Type B pancreatic cell (in vitro differentiated cells): ENCODE measurements around the gene UNC79. TPM values are rescaled to one million over a fixed set of nuclear protein-coding genes. Genes with fewer than 3 reads are reported as not detected.

Experiments used
- DNase-seq: peaks from one replicate; pipeline ENCODE4 v3.0.0; 2021; ENCODE audit warnings: mixed read lengths; ENCODE audit not compliant: unreplicated experiment; ENCODE audit errors: extremely low spot score
- H3K27ac Mint-ChIP-seq: 2 replicates; pipeline ENCODE4 v1.8.0; 2021; ENCODE audit warnings: mild to moderate bottlenecking, mixed read lengths
- H3K27me3 Mint-ChIP-seq: 2 replicates; pipeline ENCODE4 v1.8.0; 2021; ENCODE audit warnings: mixed read lengths
- H3K36me3 Mint-ChIP-seq: 2 replicates; pipeline ENCODE4 v1.8.0; 2021; ENCODE audit warnings: mixed read lengths
- H3K4me1 Mint-ChIP-seq: one replicate; pipeline ENCODE4 v1.8.0; 2021; ENCODE audit warnings: mixed read lengths; ENCODE audit not compliant: unreplicated experiment
- H3K4me3 Mint-ChIP-seq: 2 replicates; pipeline ENCODE4 v1.8.0; 2021; ENCODE audit warnings: mild to moderate bottlenecking, mixed read lengths
- H3K9me3 Mint-ChIP-seq: 2 replicates; pipeline ENCODE4 v1.8.0; 2021; ENCODE audit warnings: mixed read lengths
- total RNA-seq: library from RNA; stranded (reverse); gene quantifications from 2 replicates; pipeline ENCODE4 v1.2.1, GENCODE V29; 2021; ENCODE audit warnings: low replicate concordance
- TF ChIP-seq, protein P1 (sequence below): fragments of 200-600 bp; sonication (generic); conservative IDR thresholded peaks from 2 replicates; pipeline ENCODE4 v1.5.0; 2021; ENCODE audit warnings: antibody characterized with exemption, mild to moderate bottlenecking

The UNC79 gene
- total RNA-seq, 1 donor from 2014 or later = 2.1 TPM

DNA sequence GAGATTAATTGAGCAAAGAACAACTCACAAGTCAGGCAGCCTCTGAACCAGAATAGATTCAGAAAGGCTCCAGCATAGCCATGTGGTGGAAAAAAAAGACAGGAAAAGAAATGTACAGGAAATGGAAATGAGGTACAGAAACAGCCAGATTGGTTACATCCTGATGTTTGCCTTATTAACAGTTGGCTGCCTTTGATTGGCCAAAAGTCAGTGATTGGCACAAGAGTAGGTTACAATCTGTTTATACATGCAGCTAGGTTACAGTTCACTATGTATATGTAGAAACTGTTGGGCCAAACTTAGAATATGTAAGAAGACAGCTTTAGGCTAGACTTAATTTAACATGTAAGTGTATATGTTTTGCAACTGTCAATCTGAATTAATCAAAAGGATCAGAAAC is 118.9 kb downstream of the UNC79 start:
- no peak for DNase-seq
- Mint-ChIP-seq H3K27ac (no peak overlapping the region), H3K36me3 (no peaks in the 10 kb centered on the region), H3K27me3 (peaks cover 6% of the 10 kb centered on the region), H3K4me1 (no peaks in the 10 kb centered on the region), H3K4me3 (no peak overlapping the region), H3K9me3 (no peaks in the 10 kb centered on the region)
- TF ChIP-seq, protein P1, sequence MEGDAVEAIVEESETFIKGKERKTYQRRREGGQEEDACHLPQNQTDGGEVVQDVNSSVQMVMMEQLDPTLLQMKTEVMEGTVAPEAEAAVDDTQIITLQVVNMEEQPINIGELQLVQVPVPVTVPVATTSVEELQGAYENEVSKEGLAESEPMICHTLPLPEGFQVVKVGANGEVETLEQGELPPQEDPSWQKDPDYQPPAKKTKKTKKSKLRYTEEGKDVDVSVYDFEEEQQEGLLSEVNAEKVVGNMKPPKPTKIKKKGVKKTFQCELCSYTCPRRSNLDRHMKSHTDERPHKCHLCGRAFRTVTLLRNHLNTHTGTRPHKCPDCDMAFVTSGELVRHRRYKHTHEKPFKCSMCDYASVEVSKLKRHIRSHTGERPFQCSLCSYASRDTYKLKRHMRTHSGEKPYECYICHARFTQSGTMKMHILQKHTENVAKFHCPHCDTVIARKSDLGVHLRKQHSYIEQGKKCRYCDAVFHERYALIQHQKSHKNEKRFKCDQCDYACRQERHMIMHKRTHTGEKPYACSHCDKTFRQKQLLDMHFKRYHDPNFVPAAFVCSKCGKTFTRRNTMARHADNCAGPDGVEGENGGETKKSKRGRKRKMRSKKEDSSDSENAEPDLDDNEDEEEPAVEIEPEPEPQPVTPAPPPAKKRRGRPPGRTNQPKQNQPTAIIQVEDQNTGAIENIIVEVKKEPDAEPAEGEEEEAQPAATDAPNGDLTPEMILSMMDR = no peak

DNA sequence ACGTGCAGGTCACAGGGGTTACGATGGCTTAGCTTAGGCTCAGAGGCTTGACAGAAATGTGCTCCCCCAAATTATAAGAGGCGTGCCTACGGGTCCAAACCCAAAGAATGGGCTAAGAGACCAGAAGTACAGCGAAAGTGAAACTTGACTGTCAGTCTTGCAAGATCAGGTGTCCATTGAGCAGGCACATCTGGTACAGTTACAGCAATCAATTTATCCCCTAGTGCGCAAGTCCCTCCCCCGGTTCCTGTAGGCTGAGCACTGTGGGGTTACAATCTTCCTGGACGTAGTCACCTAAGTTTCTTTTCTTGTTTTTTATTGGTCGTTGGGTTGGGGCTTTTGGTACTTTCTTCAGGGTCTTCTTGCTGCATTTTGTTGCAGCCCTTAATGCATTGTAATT is 134.2 kb downstream of the UNC79 start:
- no peak for DNase-seq
- no peak overlapping the region for H3K4me3 Mint-ChIP-seq
- H3K27ac Mint-ChIP-seq = no peak overlapping the region
- H3K36me3 Mint-ChIP-seq = no peaks in the 10 kb centered on the region
- H3K27me3 Mint-ChIP-seq = peaks cover 10% of the 10 kb centered on the region
- no peaks in the 10 kb centered on the region for H3K4me1 Mint-ChIP-seq
- H3K9me3 Mint-ChIP-seq = peaks cover 6% of the 10 kb centered on the region
- TF ChIP-seq, protein P1 = no peak

DNA sequence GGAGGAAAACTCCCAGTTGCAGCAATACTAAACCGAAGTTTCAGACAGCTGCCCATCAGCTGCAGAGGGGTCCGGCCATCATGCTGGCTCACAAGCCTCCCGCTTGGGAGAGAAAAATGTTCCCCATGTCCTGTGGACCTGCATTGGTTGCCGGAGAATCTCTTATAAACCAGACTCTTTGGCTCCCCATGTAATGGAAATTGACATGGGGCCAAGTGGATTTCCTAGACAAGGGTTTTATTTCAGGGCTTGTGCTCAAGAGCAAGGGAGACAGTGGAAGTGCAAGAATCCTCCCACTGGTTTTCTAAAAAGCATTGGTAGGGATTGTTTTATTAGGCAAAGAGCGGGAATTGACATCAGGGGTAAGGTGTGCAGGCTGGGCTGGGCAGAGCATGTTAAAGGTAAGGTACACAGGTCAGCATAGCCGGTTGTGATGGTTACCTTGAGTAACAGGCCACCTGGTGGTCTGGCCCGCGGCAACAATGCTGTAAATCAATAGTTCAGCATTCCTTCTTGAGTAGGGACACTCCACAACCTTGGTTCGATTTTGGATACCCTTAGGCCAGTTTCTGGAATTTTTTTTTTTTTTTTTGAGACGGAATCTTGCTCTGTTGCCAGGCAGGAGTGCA is 135.4 kb downstream of the UNC79 start:
- TF ChIP-seq, protein P1 = no peak
- DNase-seq = no peak
- H3K27ac Mint-ChIP-seq = no peak overlapping the region
- peaks cover 10% of the 10 kb centered on the region for H3K27me3 Mint-ChIP-seq
- peaks cover 6% of the 10 kb centered on the region for H3K9me3 Mint-ChIP-seq
- H3K4me3 Mint-ChIP-seq = no peak overlapping the region
- H3K36me3 Mint-ChIP-seq = no peaks in the 10 kb centered on the region
- H3K4me1 Mint-ChIP-seq = no peaks in the 10 kb centered on the region

DNA sequence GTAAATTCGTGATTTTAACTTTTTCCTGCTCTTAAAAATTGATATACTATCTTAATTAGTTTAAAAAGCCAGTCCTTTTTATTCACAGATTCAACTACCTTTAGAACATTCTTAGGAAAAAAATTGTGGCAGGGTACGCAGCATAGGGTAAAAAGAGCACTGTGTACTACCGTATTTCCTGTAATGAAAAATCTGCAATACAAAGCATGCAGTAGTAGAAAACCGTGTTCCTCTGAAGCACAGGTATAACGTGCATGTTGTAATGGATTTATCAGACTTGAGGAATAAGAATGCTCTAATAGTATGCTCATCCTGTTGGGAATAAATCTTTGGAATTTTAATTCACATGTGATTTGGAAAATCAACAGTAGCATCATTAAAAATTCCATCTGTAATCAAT is 140.5 kb downstream of the UNC79 start:
- Mint-ChIP-seq H3K36me3 (no peaks in the 10 kb centered on the region), H3K4me1 (no peaks in the 10 kb centered on the region)

DNA sequence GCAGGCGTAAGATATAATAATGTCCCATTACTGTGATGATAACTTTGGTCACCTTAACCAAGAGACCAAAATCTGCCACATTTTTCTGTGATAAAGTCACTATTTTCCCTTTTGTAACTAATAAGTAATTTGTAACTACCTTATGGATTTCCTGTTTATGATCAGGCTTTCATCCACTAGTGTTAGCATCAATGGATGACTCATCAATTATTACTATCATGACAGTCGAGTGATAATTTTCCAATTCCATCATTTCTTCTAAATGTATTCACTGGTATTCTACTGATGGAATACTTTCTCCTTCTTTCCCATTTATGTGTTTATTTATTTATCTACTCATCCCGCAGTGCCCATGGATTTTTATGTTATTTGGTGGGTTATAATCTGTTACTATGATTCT is 148.4 kb downstream of the UNC79 start:
- Mint-ChIP-seq H3K9me3 (no peaks in the 10 kb centered on the region), H3K4me1 (no peaks in the 10 kb centered on the region)
- DNase-seq = no peak

More for the DNA sequence above, 140.5 kb downstream of the UNC79 start:
- Mint-ChIP-seq H3K27ac (no peak overlapping the region), H3K4me3 (no peak overlapping the region), H3K9me3 (no peaks in the 10 kb centered on the region), H3K27me3 (peaks cover 8% of the 10 kb centered on the region)
- TF ChIP-seq, protein P1 = no peak
- no peak for DNase-seq

More for the DNA sequence above, 148.4 kb downstream of the UNC79 start:
- Mint-ChIP-seq H3K27ac (no peak overlapping the region), H3K36me3 (no peaks in the 10 kb centered on the region), H3K27me3 (no peaks in the 10 kb centered on the region), H3K4me3 (no peak overlapping the region)
- TF ChIP-seq, protein P1 = no peak
